ENCODE results near the gene MROH8.
"Not testable (repeated sequence)": the region's sequence is repeated elsewhere in the genome, so short reads cannot be mapped to it uniquely, and the experiment has no call there.

The MROH8 gene

DNA sequence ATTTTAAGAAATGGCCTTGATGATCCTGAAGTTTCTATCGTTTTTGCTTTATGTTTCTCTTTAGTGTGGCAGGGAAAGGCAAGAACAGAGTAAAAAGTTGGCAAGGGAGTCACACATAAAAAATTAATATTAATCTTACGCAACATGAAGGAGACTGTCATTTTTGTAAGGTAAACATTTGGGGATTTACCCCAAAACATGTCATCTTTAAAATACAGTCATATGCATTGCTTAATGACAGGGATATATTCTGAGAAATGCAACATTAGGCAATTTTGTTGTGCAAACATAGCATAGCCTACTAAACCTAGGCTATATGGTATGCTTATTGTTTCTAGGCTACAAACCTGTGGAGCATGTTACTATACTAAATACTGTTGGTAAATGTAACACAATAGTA, 88.9 kb downstream of the MROH8 start:
- no peak for DNase-seq (ENCODE audit: low read depth)

DNA sequence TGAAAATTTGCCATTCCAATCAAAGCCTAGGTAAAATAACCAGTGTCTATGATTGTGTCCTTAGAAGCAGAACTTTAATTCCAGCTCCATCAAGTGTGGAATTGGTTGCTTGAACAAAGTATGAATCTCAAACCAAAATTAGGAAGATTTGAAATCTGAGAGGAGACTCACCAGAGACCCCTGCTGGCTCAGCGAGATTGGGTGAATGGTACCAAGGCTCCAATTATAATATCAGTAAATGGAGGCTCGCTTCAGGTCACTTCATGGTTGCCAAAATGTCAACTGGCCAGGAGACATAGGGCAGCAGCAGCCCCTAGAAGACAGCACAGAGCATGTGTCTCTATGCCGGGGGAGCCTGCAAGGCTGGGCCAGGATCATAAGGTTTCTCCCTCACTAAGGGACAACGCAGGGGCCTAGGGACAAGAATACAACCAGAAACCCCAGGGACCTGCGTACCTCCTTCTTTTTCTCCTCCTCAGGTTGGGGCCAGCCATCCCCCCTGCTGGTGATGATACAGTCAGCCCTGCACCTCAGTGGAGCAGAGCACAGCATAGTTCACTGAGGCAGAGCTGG, 97.5 kb downstream of the MROH8 start:
- peak; percentile 10 for DNase-seq (ENCODE audit: low read depth)

DNA sequence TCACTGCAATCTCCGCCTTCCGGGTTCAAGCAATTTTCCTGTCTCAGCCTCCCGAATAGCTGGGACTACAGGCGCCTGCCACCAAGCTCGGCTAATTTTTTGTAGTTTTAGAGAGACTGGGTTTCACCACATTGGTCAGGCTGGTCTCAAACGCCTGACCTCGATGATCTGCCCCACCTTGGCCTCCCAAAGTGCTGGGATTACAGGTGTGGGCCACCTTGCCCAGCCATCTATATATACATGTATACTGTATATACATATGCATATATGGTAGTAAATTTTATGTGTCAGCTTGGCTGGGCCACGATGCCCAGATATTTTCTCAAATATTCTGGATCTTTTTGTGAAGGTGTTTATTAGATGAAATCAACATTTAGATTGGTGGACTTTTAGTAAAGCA, 102.3 kb downstream of the MROH8 start:
- DNase-seq (ENCODE audit: low read depth), result no peak

DNA sequence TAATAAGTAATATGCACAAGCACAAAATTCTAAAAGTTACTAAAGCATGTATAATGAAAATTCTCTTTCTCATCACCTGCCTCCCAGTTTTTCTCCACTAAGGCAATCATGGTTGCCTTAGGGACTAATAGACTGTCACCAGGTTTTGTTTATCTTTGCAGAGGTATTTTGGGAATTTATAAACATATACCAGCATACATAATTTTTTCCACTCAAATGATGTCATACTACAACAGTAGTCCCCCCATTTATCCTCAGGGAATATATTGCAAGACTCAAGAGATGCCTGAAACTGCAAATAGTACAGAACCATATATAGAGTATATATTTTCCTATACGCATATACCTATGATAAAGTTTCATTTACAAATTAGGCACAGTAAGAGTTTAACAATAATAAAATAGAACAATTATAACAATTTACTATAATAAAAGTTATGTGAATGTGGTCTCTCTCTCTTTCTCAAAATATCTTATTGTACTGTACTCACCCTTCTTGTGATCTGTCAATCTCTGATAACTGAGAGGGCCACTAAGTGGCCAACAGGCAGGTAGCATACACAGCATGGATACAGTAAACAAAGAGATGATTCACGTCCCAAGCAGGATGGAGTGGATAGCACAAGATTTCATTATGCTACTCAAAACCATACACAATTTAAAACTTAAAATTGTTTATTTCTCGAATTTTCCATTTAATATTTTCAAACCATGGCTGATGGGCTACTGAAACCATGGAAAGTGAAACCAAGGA, 103.2 kb downstream of the MROH8 start:
- DNase-seq (ENCODE audit: low read depth), result no peak

DNA sequence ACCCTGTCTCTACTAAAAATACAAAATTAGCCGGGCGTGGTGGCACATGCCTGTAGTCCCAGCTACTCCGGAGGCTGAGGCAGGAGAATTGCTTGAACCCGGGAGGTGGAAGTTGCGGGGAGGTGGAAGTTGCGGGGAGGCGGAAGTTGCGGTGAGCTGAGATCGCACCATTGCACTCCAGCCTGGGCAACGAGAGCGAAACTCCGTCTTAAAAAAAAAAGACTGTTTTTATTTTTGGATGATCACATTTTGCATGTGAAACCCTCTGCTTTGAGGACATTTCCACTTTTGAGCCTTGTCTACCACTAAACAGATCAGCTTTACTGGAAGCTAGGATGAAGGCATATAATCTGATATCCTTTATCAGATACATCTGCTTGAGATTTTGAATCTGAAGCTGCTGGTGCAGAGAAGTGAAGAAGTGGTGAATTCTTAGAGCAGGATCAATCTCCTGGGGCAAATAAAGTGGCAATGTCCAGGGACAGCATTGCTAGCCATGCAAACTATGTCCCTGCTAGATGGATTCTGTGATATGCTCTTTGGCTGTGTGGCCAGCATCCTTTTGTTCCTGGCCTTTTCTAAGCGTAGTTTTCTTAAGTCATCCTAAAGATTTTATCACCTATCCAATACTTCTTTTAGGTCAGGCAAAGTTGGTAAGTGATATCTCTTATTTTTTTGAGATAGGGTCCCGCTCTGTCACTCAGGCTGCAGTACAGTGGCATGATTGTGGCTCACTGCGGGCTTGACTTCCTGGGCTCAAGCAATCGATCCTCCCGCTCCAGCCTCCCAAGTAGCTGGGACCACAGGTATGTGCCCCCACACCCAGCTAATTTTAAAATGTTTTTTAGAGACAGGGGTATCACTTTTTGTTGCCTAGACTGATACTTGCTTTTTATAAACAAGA, 106.8 kb downstream of the MROH8 start:
- no peak for DNase-seq (ENCODE audit: low read depth)

DNA sequence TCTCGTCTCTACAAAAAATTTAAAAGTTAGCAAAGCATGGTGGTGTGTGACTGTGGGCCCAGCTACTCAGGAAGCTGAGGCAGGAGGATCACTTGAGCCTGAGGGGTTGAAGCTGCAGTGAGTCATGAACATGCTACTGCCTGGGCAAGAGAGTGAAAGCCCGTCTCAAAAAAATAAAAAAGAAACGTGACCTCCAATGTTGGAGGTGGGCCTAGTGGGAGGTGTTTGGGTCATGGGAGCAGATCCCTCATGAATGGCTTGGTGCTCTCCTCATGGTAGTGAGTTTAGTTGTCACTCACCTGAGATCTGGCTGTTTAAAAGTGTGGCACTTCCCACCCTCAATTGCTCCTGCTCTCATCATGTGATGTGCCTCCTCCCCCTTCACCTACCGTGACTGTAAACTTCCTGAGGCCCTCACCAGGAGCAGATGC, 107.9 kb downstream of the MROH8 start:
- DNase-seq (ENCODE audit: low read depth), result peak; percentile 6

DNA sequence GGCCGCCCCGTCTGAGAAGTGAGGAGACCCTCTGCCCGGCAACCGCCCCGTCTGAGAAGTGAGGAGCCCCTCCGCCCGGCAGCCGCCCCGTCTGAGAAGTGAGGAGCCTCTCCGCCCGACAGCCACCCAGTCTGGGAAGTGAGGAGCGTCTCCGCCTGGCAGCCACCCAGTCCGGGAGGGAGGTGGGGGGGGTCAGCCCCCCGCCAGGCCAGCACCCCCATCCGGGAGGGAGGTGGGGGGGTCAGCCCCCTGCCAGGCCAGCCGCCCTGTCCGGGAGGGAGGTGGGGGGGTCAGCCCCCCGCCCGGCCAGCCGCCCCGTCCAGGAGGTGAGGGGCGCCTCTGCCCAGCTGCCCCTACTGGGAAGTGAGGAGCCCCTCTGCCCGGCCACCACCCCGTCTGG, 109.8 kb downstream of the MROH8 start:
- not testable (repeated sequence) for DNase-seq (ENCODE audit: low read depth)

DNA sequence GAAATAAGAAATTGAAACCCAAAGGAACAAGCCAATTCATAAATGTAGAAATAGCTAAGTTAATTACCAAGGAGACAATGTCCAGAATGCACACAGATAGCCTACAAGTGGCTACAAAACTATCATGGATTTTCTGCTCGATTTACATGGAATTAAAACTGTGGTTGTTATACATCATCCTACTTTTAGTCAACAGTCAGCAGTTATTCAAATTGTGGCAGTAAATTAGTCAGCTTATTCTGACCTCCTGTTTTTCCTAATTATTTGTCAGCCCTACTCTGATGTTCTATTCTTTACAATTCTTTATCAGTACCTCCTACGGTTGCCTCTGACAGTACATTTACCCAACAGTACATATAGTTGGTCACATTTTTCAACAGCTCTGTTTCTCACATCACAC, 113.2 kb downstream of the MROH8 start:
- DNase-seq (ENCODE audit: low read depth), result no peak

DNA sequence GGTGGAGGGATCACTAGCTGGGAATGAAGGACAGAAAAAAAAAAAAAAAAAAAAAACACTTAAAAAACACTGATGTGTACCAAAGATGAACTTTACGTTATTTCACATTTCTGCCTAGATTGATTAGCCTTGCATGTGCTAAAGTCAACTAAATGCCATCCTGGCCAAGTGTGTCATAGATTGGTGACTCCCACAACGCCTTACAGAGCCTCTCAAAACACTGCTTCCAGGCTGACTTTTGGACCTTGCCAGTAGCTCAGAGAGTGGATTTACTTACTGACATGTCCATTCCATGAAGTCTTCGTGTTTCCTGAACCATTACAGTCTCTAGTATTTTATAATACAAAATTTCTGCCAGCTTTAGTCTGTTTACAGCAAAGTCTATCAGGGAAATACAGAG, 124.1 kb downstream of the MROH8 start:
- DNase-seq (ENCODE audit: low read depth), result no peak

DNA sequence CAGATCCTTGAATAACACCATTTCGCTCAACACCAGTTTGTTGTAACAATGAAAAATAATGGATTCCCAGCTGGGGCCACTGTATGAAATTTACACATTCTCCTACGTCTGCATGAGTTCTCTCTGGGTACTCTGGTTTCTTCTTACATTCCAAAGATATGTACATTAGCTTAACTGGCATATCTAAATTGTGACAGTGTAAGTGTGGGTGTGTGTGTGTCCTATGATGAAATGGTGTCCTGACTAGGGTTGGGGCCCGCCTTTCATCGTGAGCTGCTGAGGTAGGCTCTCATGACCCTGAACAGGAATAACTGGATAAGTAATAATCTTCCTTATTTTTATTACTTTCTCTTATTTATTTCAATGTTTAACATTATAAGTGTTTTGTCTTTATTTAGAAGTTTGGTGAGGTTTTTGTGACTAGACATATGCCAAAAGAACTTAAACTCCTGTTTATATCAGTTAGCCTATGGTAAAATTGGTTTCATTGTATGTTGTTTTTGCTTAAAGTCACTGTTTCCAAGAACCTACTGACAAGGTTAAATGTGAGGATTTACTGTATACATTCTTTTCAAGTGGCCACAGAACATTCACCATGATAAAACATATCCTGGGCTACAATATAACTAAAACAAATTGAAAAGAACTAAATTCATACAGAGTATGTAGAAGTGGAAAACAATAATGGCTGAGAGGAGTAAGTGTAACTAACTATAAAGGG, 126.0 kb downstream of the MROH8 start:
- no peak for DNase-seq (ENCODE audit: low read depth)

Measured in stimulated activated CD8-positive, alpha-beta memory T cell treated with anti-CD3 and anti-CD28 coated beads, Interleukin-12 subunit alpha, Interleukin-12 subunit beta, amount 100 ng/mL, for 4 hours (primary cell).